NCI-H2029 treated with DMSO at 0.1 percent for 48 hours (cell line): ENCODE measurements around the gene PCDHB12.
"Not testable (repeated sequence)": the region's sequence is repeated elsewhere in the genome, so short reads cannot be mapped to it uniquely, and the experiment has no call there.

ENCODE experiments used
- DNase-seq: peaks from one replicate; lab custom pipeline; 2025; lab: John Stamatoyannopoulos, UW

The PCDHB12 gene

GRCh38 chr5:141208478-141208877 lies at the start of gene PCDHB12:
Gene PCDHB12, plus strand, starts transcription at chr5:141208719. Its CDS starts 189 bp downstream, at chr5:141208908.
- DNase-seq = no peak

GRCh38 chr5:141172381-141173204 lies 35.9 kb upstream of the PCDHB12 start, which contains the start of gene PCDHB7:
Gene PCDHB7, plus strand, starts transcription at chr5:141172644. Its CDS starts 192 bp downstream, at chr5:141172836.
- peak; percentile 14 for DNase-seq

GRCh38 chr5:141174291-141175104 lies 34.0 kb upstream of the PCDHB12 start:
- DNase-seq = not testable (repeated sequence)

GRCh38 chr5:141175933-141176332 lies 32.6 kb upstream of the PCDHB12 start:
- DNase-seq = no peak

- DNase-seq = not testable (repeated sequence)
These were observed 30.8 kb upstream of the PCDHB12 start, which contains the start of gene PCDHB8 for GRCh38 chr5:141177577-141178191. Gene PCDHB8, plus strand, starts transcription at chr5:141177790. Its CDS starts 245 bp downstream, at chr5:141178035.

- not testable (repeated sequence) for DNase-seq
These were observed 29.1 kb upstream of the PCDHB12 start for GRCh38 chr5:141179371-141179770.

GRCh38 chr5:141179876-141180275 lies 28.6 kb upstream of the PCDHB12 start:
- DNase-seq = not testable (repeated sequence)

GRCh38 chr5:141180313-141180712 lies 28.2 kb upstream of the PCDHB12 start:
- DNase-seq = no peak

- DNase-seq = peak; percentile 44
These were observed 26.3 kb upstream of the PCDHB12 start, which contains the start of gene PCDHB16 for GRCh38 chr5:141182248-141182647. Gene PCDHB16, plus strand, starts transcription at chr5:141182387. Its CDS starts 173 bp downstream, at chr5:141182560.

- DNase-seq = not testable (repeated sequence)
These were observed 24.2 kb upstream of the PCDHB12 start for GRCh38 chr5:141184117-141184855.

GRCh38 chr5:141186897-141187512 lies 21.5 kb upstream of the PCDHB12 start, which contains the start of gene PCDHB9:
Gene PCDHB9, plus strand, starts transcription at chr5:141187161. Its CDS starts 158 bp downstream, at chr5:141187319.
- no peak for DNase-seq

GRCh38 chr5:141188682-141189081 lies 19.8 kb upstream of the PCDHB12 start:
- not testable (repeated sequence) for DNase-seq

GRCh38 chr5:141189131-141189530 lies 19.4 kb upstream of the PCDHB12 start:
- DNase-seq = not testable (repeated sequence)

GRCh38 chr5:141192110-141192725 lies 16.3 kb upstream of the PCDHB12 start, which contains the start of gene PCDHB10:
Gene PCDHB10, plus strand, starts transcription at chr5:141192353. Its CDS starts 200 bp downstream, at chr5:141192553.
- no peak for DNase-seq

- not testable (repeated sequence) for DNase-seq
These were observed 14.2 kb upstream of the PCDHB12 start for GRCh38 chr5:141194332-141194731.

GRCh38 chr5:141196363-141196762 lies 12.2 kb upstream of the PCDHB12 start:
- DNase-seq = no peak

GRCh38 chr5:141199359-141200235 lies 8.9 kb upstream of the PCDHB12 start, which contains the start of gene PCDHB11:
Gene PCDHB11, plus strand, starts transcription at chr5:141199627. Its CDS starts 148 bp downstream, at chr5:141199775.
- DNase-seq = no peak

GRCh38 chr5:141201126-141201525 lies 7.4 kb upstream of the PCDHB12 start:
- DNase-seq = not testable (repeated sequence)

- DNase-seq = not testable (repeated sequence)
These were observed 6.9 kb upstream of the PCDHB12 start for GRCh38 chr5:141201646-141202045.
